GM19397 (cell line): ENCODE measurements around the gene TSPAN2.
"Not testable (repeated sequence)": the region's sequence is repeated elsewhere in the genome, so short reads cannot be mapped to it uniquely, and the experiment has no call there.

ENCODE experiments used
- ATAC-seq: cut with Tn5 transposase; IDR thresholded peaks from one replicate; pipeline ENCODE4 v1.9.1; 2021; ENCODE audit warnings: mild to moderate bottlenecking, moderate library complexity; ENCODE audit not compliant: unreplicated experiment

Gene TSPAN2

GRCh38 chr1:115046751-115047150 is 42.6 kb downstream of the TSPAN2 start:
- no peak for ATAC-seq

- ATAC-seq, result no peak
Observed at GRCh38 chr1:115041654-115042053, 47.6 kb downstream of the TSPAN2 start.

GRCh38 chr1:115040501-115040900 is 48.8 kb downstream of the TSPAN2 start:
- ATAC-seq, result no peak

GRCh38 chr1:115036814-115037507 is 52.3 kb downstream of the TSPAN2 start:
- ATAC-seq, result no peak

DNA sequence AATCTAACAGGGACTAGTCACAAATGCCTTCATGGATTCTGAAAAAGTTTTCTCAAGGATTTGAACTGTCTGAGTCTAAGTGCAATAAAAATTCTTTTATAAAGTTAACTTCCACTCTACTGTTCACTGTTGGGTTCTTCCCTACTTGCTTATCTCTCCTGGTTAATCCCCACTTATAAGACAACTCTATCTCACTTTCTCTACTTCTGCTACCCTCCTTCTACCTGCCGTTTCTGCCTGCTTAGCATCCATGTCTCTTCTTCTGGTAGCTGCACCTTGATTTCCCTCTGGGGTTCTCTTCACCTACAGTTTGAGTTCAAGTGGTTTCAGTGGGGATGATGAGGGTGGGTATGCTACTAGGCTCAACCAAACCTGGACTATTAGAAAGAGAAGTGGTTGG is 53.7 kb downstream of the TSPAN2 start:
- ATAC-seq, result no peak

GRCh38 chr1:115031595-115031994 is 57.7 kb downstream of the TSPAN2 start:
- ATAC-seq, result no peak

DNA sequence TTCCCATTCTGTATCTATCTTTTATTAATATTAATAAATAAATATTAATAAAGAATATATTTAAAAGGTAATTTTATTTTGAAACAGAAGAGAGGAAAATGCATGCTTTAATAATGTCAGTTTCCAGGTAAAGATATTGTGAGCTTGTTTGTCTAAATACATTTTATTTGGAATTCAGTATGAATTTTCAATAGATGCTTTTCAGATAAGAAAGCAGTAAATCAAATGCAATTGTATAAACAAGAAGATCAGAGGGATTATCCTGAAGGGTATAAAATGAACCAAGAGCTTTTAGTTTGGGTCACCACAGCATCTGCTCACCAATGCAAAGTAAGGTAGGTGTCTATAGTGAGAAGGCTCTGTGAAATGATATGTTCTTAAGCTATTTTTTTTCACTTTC is 59.8 kb downstream of the TSPAN2 start, which contains the start of gene TSHB:
TSS of gene TSHB (plus strand) at position 301 of the 400 bp plus-strand sequence. CDS start 3,537 bp downstream, outside the sequence.
- ATAC-seq, result no peak

GRCh38 chr1:115023593-115023992 is 65.7 kb downstream of the TSPAN2 start:
- ATAC-seq, result no peak

DNA sequence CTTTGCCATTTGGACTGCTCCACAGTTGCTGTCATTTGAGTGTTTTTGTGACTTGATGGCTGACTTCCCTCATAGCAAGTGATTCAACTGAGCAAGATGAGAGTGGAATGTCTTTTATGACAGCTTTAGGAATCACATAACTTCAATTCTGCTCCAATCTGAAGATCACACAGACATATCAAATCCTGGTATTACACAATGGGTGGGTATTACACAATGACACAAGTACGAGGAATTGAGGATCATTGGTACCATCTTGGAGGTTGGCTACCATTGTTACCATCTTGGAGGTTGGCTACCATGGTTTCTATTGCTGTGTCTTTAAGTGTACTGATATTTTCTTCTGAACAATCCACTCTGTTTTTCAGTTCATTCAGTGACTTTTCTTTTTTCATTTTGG is 68.2 kb downstream of the TSPAN2 start:
- ATAC-seq, result no peak

DNA sequence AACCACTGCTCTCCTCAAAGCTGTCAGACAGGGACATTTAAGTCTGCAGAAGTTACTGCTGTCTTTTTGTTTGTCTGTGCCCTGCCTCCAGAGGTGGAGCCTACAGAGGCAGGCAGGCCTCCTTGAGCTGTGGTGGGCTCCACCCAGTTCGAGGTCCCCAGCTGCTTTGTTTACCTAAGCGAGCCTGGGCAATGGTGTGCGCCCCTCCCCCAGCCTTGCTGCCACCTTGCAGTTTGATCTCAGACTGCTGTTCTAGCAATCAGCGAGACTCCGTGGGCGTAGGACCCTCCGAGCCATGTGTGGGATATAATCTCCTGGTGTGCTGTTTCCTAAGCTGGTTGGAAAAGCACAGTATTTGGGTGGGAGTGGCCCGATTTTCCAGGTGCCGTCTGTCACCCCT is 69.8 kb downstream of the TSPAN2 start:
- not testable (repeated sequence) for ATAC-seq

DNA sequence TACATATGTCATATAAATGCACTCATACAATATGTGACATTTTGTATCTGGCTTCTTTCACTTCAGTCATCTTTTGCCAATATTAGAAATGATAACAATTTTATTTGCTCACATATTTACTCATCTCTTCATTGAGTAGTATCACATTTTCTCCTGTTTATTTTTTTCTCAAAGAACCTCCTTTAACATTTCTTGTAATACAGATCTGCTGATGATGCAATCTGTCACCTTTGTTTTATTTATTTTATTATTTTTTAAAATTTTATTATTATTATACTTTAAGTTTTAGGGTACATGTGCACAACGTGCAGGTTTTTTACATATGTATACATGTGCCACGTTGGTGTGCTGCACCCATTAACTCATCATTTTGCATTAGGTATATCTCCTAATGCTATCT is 75.5 kb downstream of the TSPAN2 start:
- ATAC-seq, result no peak

- ATAC-seq, result no peak
Observed at GRCh38 chr1:115012434-115012833, 76.9 kb downstream of the TSPAN2 start.

DNA sequence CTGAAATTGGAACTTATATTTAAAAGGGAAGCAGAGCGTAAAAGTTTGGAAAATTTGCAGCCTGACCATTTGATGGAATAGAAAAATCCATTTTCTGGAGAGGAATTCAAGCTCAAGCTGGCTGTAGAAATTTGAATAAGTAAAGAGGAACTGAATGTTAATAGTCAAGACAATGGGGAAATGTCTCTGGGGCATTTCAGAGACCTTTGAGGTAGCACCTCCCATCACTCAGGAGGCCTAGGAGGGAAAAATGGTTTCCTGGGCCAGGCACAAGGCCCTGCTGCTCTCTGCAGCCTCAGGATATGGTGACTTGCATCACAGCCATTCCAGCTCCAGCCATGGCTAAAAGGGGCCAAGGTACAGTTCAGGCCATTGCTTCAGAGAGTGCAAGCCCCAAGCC is 77.3 kb downstream of the TSPAN2 start:
- no peak for ATAC-seq

GRCh38 chr1:115006191-115006590 is 83.1 kb downstream of the TSPAN2 start:
- no peak for ATAC-seq
